HG02588 (cell line): Measurements from ENCODE around the gene COL12A1.
"Not testable (repeated sequence)": the region's sequence is repeated elsewhere in the genome, so short reads cannot be mapped to it uniquely, and the experiment has no call there.

Source experiments
- ATAC-seq: cut with Tn5 transposase; IDR thresholded peaks from one replicate; pipeline ENCODE4 v1.9.1; 2021; ENCODE audit warnings: mild to moderate bottlenecking, moderate library complexity; ENCODE audit not compliant: unreplicated experiment

Gene COL12A1

GRCh38 chr6:75213112-75213511 lies 7.3 kb upstream of the COL12A1 start:
- ATAC-seq: no peak

- ATAC-seq: no peak
Measured at GRCh38 chr6:75211920-75212590, 6.2 kb upstream of the COL12A1 start.

GRCh38 chr6:75210885-75211739 lies 5.3 kb upstream of the COL12A1 start:
- ATAC-seq: no peak

GRCh38 chr6:75209184-75209723 lies 3.4 kb upstream of the COL12A1 start:
- ATAC-seq: no peak

- peak; percentile 78 for ATAC-seq
Measured at GRCh38 chr6:75208298-75209183, 2.7 kb upstream of the COL12A1 start.

GRCh38 chr6:75206576-75207342 lies 906 bp upstream of the COL12A1 start:
- no peak for ATAC-seq

GRCh38 chr6:75204959-75205775 lies 686 bp downstream of the COL12A1 start:
- no peak for ATAC-seq

GRCh38 chr6:75204217-75204958 lies 1.5 kb downstream of the COL12A1 start:
- ATAC-seq: no peak

GRCh38 chr6:75203721-75204120 lies 2.1 kb downstream of the COL12A1 start:
- no peak for ATAC-seq

GRCh38 chr6:75202676-75203131 lies 3.1 kb downstream of the COL12A1 start:
- ATAC-seq: no peak

GRCh38 chr6:75201901-75202672 lies 3.8 kb downstream of the COL12A1 start:
- ATAC-seq: no peak

- no peak for ATAC-seq
Measured at GRCh38 chr6:75201021-75201420, 4.8 kb downstream of the COL12A1 start.

GRCh38 chr6:75199889-75200288 lies 6.0 kb downstream of the COL12A1 start:
- no peak for ATAC-seq

GRCh38 chr6:75196081-75196687 lies 9.7 kb downstream of the COL12A1 start:
- ATAC-seq: no peak

GRCh38 chr6:75188221-75188925 lies 17.5 kb downstream of the COL12A1 start:
- no peak for ATAC-seq

- ATAC-seq: not testable (repeated sequence)
Measured at GRCh38 chr6:75186581-75186980, 19.3 kb downstream of the COL12A1 start.

GRCh38 chr6:75183099-75183541 lies 22.7 kb downstream of the COL12A1 start:
- no peak for ATAC-seq
